HG03045 (cell line): Measurements from ENCODE around the gene GOLGA8O.
"Not testable (repeated sequence)": the region's sequence is repeated elsewhere in the genome, so short reads cannot be mapped to it uniquely, and the experiment has no call there.

Experiments
- ATAC-seq: cut with Tn5 transposase; IDR thresholded peaks from one replicate; pipeline ENCODE4 v1.9.1; 2021; ENCODE audit warnings: mild to moderate bottlenecking, moderate library complexity; ENCODE audit not compliant: unreplicated experiment

Gene GOLGA8O

GRCh38 chr15:32455534-32455933 is at the start of gene GOLGA8O:
Gene GOLGA8O (minus strand): TSS chr15:32455634. CDS start chr15:32455536, 98 bp downstream.
- ATAC-seq = not testable (repeated sequence)

- not testable (repeated sequence) for ATAC-seq
Measured at GRCh38 chr15:32504152-32504811, 48.8 kb upstream of the GOLGA8O start.

GRCh38 chr15:32502946-32503345 is 47.5 kb upstream of the GOLGA8O start:
- not testable (repeated sequence) for ATAC-seq

- ATAC-seq = not testable (repeated sequence)
Measured at GRCh38 chr15:32492768-32493167, 37.3 kb upstream of the GOLGA8O start.

GRCh38 chr15:32486474-32486873 is 31.0 kb upstream of the GOLGA8O start:
- ATAC-seq = not testable (repeated sequence)

GRCh38 chr15:32483377-32483776 is 27.9 kb upstream of the GOLGA8O start:
- not testable (repeated sequence) for ATAC-seq

- ATAC-seq = not testable (repeated sequence)
Measured at GRCh38 chr15:32481683-32482082, 26.2 kb upstream of the GOLGA8O start.

GRCh38 chr15:32468076-32468475 is 12.6 kb upstream of the GOLGA8O start:
- ATAC-seq = not testable (repeated sequence)

GRCh38 chr15:32440445-32440977 is 14.9 kb downstream of the GOLGA8O start:
- ATAC-seq = not testable (repeated sequence)

GRCh38 chr15:32434102-32434963 is 21.1 kb downstream of the GOLGA8O start:
- not testable (repeated sequence) for ATAC-seq

GRCh38 chr15:32427635-32428034 is 27.8 kb downstream of the GOLGA8O start:
- ATAC-seq = not testable (repeated sequence)

- not testable (repeated sequence) for ATAC-seq
Measured at GRCh38 chr15:32426511-32426910, 28.9 kb downstream of the GOLGA8O start.

GRCh38 chr15:32407903-32408302 is 47.5 kb downstream of the GOLGA8O start:
- ATAC-seq = not testable (repeated sequence)

GRCh38 chr15:32403192-32403591 is 52.2 kb downstream of the GOLGA8O start, which contains the start of gene GOLGA8K:
Gene GOLGA8K (minus strand): TSS chr15:32403292. CDS start chr15:32403194, 98 bp downstream.
- ATAC-seq = not testable (repeated sequence)

- not testable (repeated sequence) for ATAC-seq
Measured at GRCh38 chr15:32396522-32396921, 58.9 kb downstream of the GOLGA8O start.
